ENCODE measurements around the gene HIP1.
"Not testable (repeated sequence)": the region's sequence is repeated elsewhere in the genome, so short reads cannot be mapped to it uniquely, and the experiment has no call there.

HIP1 gene

GRCh38 chr7:75712517-75713361 is 26.0 kb downstream of the HIP1 start:
- no peak for FAIRE-seq

- FAIRE-seq: no peak
Measured at GRCh38 chr7:75711656-75712514, 26.9 kb downstream of the HIP1 start.

GRCh38 chr7:75711076-75711475 is 27.7 kb downstream of the HIP1 start:
- FAIRE-seq: no peak

GRCh38 chr7:75704928-75705327 is 33.8 kb downstream of the HIP1 start:
- FAIRE-seq: no peak

GRCh38 chr7:75702515-75702914 is 36.2 kb downstream of the HIP1 start:
- no peak for FAIRE-seq

- FAIRE-seq: no peak
Measured at GRCh38 chr7:75699993-75700392, 38.7 kb downstream of the HIP1 start.

GRCh38 chr7:75698358-75698757 is 40.4 kb downstream of the HIP1 start:
- no peak for FAIRE-seq

- no peak for FAIRE-seq
Measured at GRCh38 chr7:75696263-75697037, 42.3 kb downstream of the HIP1 start.

GRCh38 chr7:75694638-75695399 is 43.9 kb downstream of the HIP1 start:
- no peak for FAIRE-seq

GRCh38 chr7:75693668-75694067 is 45.1 kb downstream of the HIP1 start:
- not testable (repeated sequence) for FAIRE-seq

- FAIRE-seq: no peak
Measured at GRCh38 chr7:75691793-75692543, 46.8 kb downstream of the HIP1 start.

GRCh38 chr7:75690121-75690523 is 48.6 kb downstream of the HIP1 start:
- FAIRE-seq: no peak

- FAIRE-seq: no peak
Measured at GRCh38 chr7:75689246-75690099, 49.3 kb downstream of the HIP1 start.

- no peak for FAIRE-seq
Measured at GRCh38 chr7:75688200-75689136, 50.3 kb downstream of the HIP1 start.

- FAIRE-seq: no peak
Measured at GRCh38 chr7:75687246-75688088, 51.3 kb downstream of the HIP1 start.

- FAIRE-seq: no peak
Measured at GRCh38 chr7:75686551-75686950, 52.2 kb downstream of the HIP1 start.

- FAIRE-seq: not testable (repeated sequence)
Measured at GRCh38 chr7:75682052-75682451, 56.7 kb downstream of the HIP1 start.

- no peak for FAIRE-seq
Measured at GRCh38 chr7:75679060-75679459, 59.7 kb downstream of the HIP1 start.
